ENCODE results near the gene EZH1.

EZH1 gene

DNA sequence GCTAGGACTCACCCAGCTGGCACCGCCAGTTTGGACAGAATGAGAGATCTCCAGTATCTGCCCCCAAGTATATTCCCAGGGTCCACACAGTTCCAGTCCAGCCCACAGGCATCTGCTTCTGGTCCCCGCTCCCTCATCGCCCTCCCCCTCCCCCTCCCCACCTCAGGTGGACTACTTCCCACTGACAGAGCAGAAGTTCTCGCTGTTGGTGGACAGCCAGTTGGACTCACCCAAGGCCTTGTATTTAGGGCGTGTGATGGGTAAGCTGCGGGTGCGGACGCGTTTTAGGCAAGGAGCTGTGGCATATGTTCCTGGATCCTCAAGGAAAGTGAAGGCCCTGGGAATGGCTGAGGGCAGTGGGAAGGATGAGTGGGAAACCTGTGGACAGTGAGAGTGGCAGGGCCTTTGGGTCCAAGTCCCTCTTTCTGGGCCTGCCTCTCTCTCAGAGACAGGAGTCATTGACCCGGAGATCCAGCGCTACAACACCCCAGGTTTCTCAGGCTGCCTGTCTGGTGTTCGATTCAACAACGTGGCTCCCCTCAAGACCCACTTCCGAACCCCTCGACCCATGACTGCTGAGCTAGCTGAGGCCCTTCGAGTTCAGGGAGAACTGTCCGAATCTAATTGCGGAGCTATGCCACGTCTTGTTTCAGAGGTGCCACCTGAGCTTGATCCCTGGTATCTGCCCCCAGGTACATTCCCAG is 47.6 kb downstream of the EZH1 start:
- peak; percentile 13 for DNase-seq (ENCODE audit: low spot score)
- in situ Hi-C loops (cut with MboI; ENCODE audit: low sequenced_read_pairs, unreplicated experiment) = no loop called here
- no peak for TF ChIP-seq CTCF (IDR thresholded peaks at IDR 0.05; ENCODE audit: borderline replicate concordance, control extremely low read depth, extremely low read depth, insufficient read depth, missing control alignments)

GRCh38 chr17:42695500-42695899 is 49.3 kb downstream of the EZH1 start:
- no peak for TF ChIP-seq CTCF (IDR thresholded peaks at IDR 0.05; ENCODE audit: borderline replicate concordance, control extremely low read depth, extremely low read depth, insufficient read depth, missing control alignments)
- in situ Hi-C loops (cut with MboI; ENCODE audit: low sequenced_read_pairs, unreplicated experiment) = no loop called here
- peak; percentile 13 for DNase-seq (ENCODE audit: low spot score)

- DNase-seq (ENCODE audit: low spot score) = no peak
- no peak for TF ChIP-seq CTCF (IDR thresholded peaks at IDR 0.05; ENCODE audit: borderline replicate concordance, control extremely low read depth, extremely low read depth, insufficient read depth, missing control alignments)
- in situ Hi-C loops (cut with MboI; ENCODE audit: low sequenced_read_pairs, unreplicated experiment) = no loop called here
Observed at GRCh38 chr17:42694524-42694923, 50.3 kb downstream of the EZH1 start.

DNA sequence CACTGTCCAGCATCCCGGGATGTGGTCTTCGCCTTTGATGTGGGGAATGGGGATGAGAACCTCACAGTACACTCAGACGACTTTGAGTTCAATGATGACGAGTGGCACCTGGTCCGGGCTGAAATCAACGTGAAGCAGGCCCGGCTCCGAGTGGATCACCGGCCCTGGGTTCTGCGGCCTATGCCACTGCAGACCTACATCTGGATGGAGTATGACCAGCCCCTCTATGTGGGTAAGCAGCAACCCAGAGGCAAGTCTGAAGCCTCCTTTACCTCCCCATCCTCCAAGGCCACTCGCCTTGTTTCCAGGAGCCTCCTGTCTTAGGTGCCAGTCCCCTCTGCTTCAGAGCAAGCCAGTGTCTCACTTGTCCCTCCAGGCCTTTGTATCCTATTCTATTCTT is 52.4 kb downstream of the EZH1 start:
- TF ChIP-seq CTCF (IDR thresholded peaks at IDR 0.05; ENCODE audit: borderline replicate concordance, control extremely low read depth, extremely low read depth, insufficient read depth, missing control alignments) = no peak
- no peak for DNase-seq (ENCODE audit: low spot score)
- in situ Hi-C loops (cut with MboI; ENCODE audit: low sequenced_read_pairs, unreplicated experiment) = no loop called here

GRCh38 chr17:42691021-42691545 is 53.8 kb downstream of the EZH1 start:
- no peak for TF ChIP-seq CTCF (IDR thresholded peaks at IDR 0.05; ENCODE audit: borderline replicate concordance, control extremely low read depth, extremely low read depth, insufficient read depth, missing control alignments)
- in situ Hi-C loops (cut with MboI; ENCODE audit: low sequenced_read_pairs, unreplicated experiment) = no loop called here
- DNase-seq (ENCODE audit: low spot score) = no peak

GRCh38 chr17:42690596-42690995 is 54.2 kb downstream of the EZH1 start:
- in situ Hi-C loops (cut with MboI; ENCODE audit: low sequenced_read_pairs, unreplicated experiment) = no loop called here
- no peak for TF ChIP-seq CTCF (IDR thresholded peaks at IDR 0.05; ENCODE audit: borderline replicate concordance, control extremely low read depth, extremely low read depth, insufficient read depth, missing control alignments)
- DNase-seq (ENCODE audit: low spot score) = no peak

All from GM13976 (cell line).